ENCODE results near the gene LDOC1. TPM values are rescaled to one million over a fixed set of nuclear protein-coding genes. Genes with fewer than 3 reads are reported as not detected.

LDOC1 gene
- polyA plus RNA-seq, 1 of the 3 experiments (the other 2 are of a cell fraction): 33.3 TPM

DNA sequence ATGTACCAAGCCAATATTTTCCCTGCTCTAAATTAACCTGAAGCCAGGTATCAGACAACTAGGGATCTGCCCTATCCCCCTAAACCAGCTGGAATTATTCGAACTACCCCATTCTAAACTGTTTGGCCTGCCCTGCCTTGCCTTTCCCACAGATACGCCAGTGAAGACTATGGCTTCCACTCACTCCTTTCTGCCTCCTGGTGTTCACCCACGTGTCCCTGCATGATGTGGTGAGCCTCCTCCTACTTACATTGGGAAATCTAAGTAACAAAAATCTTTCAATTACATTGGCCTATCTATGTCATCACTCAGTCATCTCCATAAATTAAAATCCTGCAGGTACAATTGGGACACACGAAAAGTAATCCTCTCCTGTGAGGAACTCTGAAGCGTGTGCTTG lies 6.1 kb upstream of the LDOC1 start (continued):
- TF ChIP-seq, protein P1, sequence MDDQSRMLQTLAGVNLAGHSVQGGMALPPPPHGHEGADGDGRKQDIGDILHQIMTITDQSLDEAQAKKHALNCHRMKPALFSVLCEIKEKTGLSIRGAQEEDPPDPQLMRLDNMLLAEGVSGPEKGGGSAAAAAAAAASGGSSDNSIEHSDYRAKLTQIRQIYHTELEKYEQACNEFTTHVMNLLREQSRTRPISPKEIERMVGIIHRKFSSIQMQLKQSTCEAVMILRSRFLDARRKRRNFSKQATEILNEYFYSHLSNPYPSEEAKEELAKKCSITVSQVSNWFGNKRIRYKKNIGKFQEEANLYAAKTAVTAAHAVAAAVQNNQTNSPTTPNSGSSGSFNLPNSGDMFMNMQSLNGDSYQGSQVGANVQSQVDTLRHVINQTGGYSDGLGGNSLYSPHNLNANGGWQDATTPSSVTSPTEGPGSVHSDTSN (IDR thresholded peaks at IDR 0.05): no peak
- no peak for TF ChIP-seq CHD2 (IDR thresholded peaks at IDR 0.05; ENCODE audit: low read length, partially characterized antibody)
- no peak for TF ChIP-seq RXRA (IDR thresholded peaks at IDR 0.05; ENCODE audit: borderline replicate concordance, low read depth)
- no peak for TF ChIP-seq RCOR1 (IDR thresholded peaks at IDR 0.05; ENCODE audit: low read length)
- no peak for TF ChIP-seq ELF1 (IDR thresholded peaks at IDR 0.05)
- no peak for TF ChIP-seq SMC3 (IDR thresholded peaks at IDR 0.05; ENCODE audit: low read depth, low read length)

DNA sequence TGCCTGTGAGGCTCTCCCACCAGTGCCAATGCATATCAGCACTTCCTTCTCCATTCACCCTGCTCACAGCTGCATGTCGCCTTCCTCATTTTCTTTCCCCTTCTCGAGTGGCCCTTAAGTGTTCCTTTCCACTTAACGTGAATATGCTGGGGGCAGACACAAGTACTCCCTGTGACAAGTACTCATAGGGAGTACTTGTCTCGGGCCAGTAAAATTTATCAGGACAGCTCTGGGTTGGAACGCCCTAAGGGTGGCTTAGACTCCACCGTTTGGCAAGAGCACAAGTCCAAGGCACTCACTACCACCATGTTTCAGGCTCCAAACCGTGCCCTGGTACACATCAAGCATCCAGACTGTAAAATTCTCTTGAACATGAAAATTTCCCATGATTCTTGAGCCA lies 3.9 kb upstream of the LDOC1 start:
- Histone ChIP-seq H3K36me3 (replicated peaks in 1 of 2; ENCODE audit: control insufficient read depth in 1 of 2, insufficient read depth in 2 of 2, low read length in 1 of 2) (no peaks in the 10 kb centered on the region), H3K9ac (no peak overlapping the region), H3K4me1 (ENCODE audit: control insufficient read depth in 1 of 2, insufficient read depth in 2 of 2, low read depth in 1 of 2, low read length in 1 of 2) (peaks cover 0 to 2% of the 10 kb centered on the region in 2 experiments; a peak in 1 of 4 replicates), H3K9me3 (no peaks in the 10 kb centered on the region), H3K4me3 (ENCODE audit: low read depth in 2 of 2, low read length in 1 of 2) (no peak overlapping the region), H2AFZ (ENCODE audit: low read depth) (no peak overlapping the region), H3K27ac (ENCODE audit: low read depth in 2 of 2, low read length in 1 of 2) (no peak overlapping the region), H3F3A (replicated peaks; ENCODE audit: insufficient read depth) (no peaks in the 10 kb centered on the region), H3K79me2 (ENCODE audit: insufficient read depth) (no peaks in the 10 kb centered on the region; the same call in 1 of the 2 replicates), H3K9me2 (no peaks in the 10 kb centered on the region), H3K4me2 (no peak overlapping the region), H3K27me3 (ENCODE audit: insufficient read depth) (no peaks in the 10 kb centered on the region), H4K20me1 (ENCODE audit: insufficient read depth) (no peaks in the 10 kb centered on the region)
- no peak for DNase-seq
- POLR2A ChIA-PET: no interaction called here
- TF ChIP-seq NRF1 (IDR thresholded peaks at IDR 0.05; ENCODE audit: low read depth, low read length): no peak
- no peak for TF ChIP-seq EP300 (IDR thresholded peaks at IDR 0.05; ENCODE audit: borderline replicate concordance in 1 of 2, low read depth in 1 of 2, low read length in 1 of 2)
- no peak for TF ChIP-seq RAD21 (IDR thresholded peaks at IDR 0.05; ENCODE audit: low read length)
- TF ChIP-seq NFIC (IDR thresholded peaks at IDR 0.05; ENCODE audit: borderline replicate concordance): no peak
- TF ChIP-seq GABPA (IDR thresholded peaks at IDR 0.05; ENCODE audit: low read depth): no peak
- no peak for TF ChIP-seq FOXJ3 (CRISPR knock-in tag; IDR thresholded peaks at IDR 0.05)
- TF ChIP-seq MXI1 (IDR thresholded peaks at IDR 0.05; ENCODE audit: low read depth, low read length): no peak
- TF ChIP-seq POLR2AphosphoS5 (IDR thresholded peaks at IDR 0.05; ENCODE audit: low read depth, low read length): no peak
- TF ChIP-seq, protein P2, sequence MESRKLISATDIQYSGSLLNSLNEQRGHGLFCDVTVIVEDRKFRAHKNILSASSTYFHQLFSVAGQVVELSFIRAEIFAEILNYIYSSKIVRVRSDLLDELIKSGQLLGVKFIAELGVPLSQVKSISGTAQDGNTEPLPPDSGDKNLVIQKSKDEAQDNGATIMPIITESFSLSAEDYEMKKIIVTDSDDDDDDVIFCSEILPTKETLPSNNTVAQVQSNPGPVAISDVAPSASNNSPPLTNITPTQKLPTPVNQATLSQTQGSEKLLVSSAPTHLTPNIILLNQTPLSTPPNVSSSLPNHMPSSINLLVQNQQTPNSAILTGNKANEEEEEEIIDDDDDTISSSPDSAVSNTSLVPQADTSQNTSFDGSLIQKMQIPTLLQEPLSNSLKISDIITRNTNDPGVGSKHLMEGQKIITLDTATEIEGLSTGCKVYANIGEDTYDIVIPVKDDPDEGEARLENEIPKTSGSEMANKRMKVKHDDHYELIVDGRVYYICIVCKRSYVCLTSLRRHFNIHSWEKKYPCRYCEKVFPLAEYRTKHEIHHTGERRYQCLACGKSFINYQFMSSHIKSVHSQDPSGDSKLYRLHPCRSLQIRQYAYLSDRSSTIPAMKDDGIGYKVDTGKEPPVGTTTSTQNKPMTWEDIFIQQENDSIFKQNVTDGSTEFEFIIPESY (IDR thresholded peaks at IDR 0.05; ENCODE audit: borderline replicate concordance, low read depth): no peak
- TF ChIP-seq, protein P3, sequence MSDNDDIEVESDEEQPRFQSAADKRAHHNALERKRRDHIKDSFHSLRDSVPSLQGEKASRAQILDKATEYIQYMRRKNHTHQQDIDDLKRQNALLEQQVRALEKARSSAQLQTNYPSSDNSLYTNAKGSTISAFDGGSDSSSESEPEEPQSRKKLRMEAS (IDR thresholded peaks at IDR 0.05; ENCODE audit: low read depth): no peak
- TF ChIP-seq, protein P4, sequence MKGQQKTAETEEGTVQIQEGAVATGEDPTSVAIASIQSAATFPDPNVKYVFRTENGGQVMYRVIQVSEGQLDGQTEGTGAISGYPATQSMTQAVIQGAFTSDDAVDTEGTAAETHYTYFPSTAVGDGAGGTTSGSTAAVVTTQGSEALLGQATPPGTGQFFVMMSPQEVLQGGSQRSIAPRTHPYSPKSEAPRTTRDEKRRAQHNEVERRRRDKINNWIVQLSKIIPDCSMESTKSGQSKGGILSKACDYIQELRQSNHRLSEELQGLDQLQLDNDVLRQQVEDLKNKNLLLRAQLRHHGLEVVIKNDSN (IDR thresholded peaks at IDR 0.05; ENCODE audit: borderline replicate concordance, low read depth): no peak
- no peak for TF ChIP-seq RFX5 (IDR thresholded peaks at IDR 0.05; ENCODE audit: low read length)
- TF ChIP-seq EZH2phosphoT487 (IDR thresholded peaks at IDR 0.05; ENCODE audit: borderline replicate concordance, low read depth): no peak
- no peak for TF ChIP-seq FOXM1 (IDR thresholded peaks at IDR 0.05; ENCODE audit: low read depth)
- no peak for TF ChIP-seq ELF1 (IDR thresholded peaks at IDR 0.05)
- TF ChIP-seq JUND (IDR thresholded peaks at IDR 0.05): no peak
- TF ChIP-seq RXRA (IDR thresholded peaks at IDR 0.05; ENCODE audit: borderline replicate concordance, low read depth): no peak
- TF ChIP-seq, protein P5, sequence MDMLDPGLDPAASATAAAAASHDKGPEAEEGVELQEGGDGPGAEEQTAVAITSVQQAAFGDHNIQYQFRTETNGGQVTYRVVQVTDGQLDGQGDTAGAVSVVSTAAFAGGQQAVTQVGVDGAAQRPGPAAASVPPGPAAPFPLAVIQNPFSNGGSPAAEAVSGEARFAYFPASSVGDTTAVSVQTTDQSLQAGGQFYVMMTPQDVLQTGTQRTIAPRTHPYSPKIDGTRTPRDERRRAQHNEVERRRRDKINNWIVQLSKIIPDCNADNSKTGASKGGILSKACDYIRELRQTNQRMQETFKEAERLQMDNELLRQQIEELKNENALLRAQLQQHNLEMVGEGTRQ (IDR thresholded peaks at IDR 0.05; ENCODE audit: borderline replicate concordance, low read depth, low read length): no peak
- CTCF ChIA-PET: no interaction called here
- WGBS (ENCODE audit: low lambda C conversion rate): 49% methylated on average over 7 of the region's 7 CpGs
